Measurements from ENCODE around the gene ABHD11.
"Not testable (repeated sequence)": the region's sequence is repeated elsewhere in the genome, so short reads cannot be mapped to it uniquely, and the experiment has no call there.

The ABHD11 gene

GRCh38 chr7:73718905-73719805, 19.4 kb downstream of the ABHD11 start, which contains the start of gene STX1A:
Gene STX1A, minus strand, starts transcription at chr7:73719669. Its CDS starts 38 bp downstream, at chr7:73719631.
- peak; percentile 31 to 50 for DNase-seq (ENCODE audit: low read depth in 2 of 2)

DNA sequence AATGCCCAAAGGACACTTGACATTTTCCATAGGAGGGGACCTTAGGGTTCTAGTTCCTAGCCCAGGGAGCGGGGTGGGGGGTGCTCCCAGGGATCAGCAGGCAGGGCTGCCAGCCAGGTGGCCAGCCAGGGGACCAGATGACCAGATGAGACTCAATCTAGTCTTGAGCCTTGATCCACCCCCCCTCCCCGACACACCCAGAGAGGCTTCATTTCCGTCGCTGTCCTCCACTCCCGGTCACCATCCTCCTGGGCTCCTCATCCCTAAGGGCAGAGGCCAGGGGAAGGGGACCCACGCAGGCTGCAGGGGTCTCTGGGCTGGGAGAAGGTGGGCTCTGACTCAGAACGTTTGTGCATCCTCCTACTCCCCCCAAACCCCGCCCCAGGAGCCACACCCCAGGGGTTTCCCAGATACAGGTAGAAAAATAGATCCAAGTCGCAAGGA, 20.1 kb downstream of the ABHD11 start:
- DNase-seq (ENCODE audit: low read depth in 2 of 2), result no peak

GRCh38 chr7:73717991-73718405, 20.6 kb downstream of the ABHD11 start:
- DNase-seq (ENCODE audit: low read depth in 2 of 2), result peak; percentile 57 to 69

DNA sequence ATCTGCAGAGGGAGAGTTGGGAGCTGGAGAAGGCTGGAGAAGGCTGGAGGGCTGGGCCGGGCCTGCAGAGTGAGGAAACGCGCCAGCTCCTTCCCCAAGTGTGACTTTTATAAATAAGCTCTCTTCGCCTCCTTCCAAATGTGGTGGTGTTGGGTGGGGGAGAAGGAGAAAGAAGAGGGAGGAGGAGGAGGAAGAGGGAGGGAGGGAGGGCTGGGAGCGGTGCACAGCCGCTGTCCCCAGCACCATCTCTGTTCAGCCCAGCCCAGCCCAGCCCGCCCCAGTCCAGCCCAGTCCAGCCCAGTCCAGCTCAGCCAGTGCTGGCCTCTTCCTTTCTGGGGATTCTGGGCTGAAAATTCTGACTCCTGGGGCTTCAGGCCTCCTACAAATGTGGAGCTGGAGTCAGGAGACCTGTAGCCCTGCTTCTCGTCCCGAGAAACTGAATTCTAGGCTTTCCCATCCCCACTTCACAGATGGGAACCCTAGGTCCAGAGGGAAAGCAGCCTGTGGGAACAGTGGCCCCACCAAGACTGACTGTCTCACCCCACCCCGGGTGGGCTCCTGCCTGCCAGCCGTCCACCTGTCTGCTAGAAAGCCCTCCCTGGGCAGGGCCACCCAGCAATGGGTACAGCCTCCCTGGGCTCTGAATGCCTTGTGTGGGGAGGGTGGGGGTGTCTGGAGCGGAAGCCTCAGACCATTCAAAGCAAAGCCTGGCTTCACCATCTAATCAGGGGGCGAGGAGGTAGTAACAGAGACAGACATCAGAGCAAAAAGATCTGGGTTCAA, 21.4 kb downstream of the ABHD11 start:
- no peak for DNase-seq (ENCODE audit: low read depth in 2 of 2)

DNA sequence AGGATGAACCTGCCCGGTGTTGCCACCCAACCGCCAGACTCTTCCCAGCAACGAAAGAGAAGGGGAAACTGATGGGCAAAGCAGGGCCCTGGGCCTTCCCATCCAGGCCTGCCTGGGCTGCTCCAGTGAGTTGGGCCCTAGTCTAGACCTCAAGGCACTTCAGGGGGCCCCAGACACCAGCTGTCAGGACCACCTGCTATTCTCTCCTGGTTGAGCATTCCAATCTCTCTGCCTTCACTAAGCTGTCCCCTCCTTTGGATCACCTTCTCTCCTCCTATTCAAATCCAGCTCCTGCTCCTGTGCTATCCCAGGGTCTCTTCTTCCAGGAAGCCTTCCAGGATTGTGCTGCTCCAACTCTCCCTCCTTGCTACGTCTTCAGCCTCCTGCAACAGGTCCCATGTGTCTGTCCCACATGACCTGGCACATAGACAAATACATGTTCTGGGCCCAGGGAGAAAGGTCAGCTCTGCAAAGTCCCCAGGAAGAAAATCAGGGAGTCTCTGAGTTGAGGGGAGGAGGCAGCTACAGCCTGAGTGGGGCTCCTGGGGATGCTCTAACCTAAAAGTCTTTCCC, 22.2 kb downstream of the ABHD11 start:
- DNase-seq (ENCODE audit: low read depth in 2 of 2), result no peak

DNA sequence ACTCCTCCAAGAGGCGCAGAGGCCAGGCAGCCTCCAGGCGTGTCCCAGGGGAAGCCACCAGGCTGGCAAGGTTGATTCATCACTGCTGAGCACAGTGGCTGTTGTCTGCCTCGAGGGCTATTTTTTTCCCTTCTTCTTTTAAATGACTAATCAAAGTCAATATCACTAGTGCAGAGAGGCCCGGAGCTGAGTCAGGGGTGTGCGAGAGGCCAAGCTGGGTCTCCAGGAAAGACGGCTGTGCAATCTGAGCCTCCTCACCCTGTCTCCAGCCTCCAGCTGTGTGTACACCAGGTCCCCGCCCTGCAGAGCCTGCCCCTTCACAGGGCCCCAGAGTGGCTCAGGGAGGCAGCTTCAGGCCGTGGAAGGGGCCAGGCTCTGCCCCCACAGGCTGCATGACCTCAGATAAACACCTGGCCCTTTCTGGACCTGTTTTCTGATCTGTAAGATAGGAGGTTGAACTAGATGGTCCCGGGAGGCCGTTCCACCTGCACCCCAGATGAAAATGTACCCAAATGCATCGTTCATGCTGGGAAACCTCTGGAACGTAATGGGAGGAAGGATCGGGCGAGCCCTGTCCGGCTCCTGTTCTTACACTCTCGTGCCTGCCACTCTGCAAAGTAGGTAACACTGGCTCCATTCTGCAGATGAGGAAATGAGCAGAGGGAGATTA, 22.8 kb downstream of the ABHD11 start:
- DNase-seq (ENCODE audit: low read depth in 2 of 2), result no peak

GRCh38 chr7:73713319-73713718, 25.3 kb downstream of the ABHD11 start:
- not testable (repeated sequence) for DNase-seq (ENCODE audit: low read depth in 2 of 2)

GRCh38 chr7:73712773-73713172, 25.8 kb downstream of the ABHD11 start:
- no peak for DNase-seq (ENCODE audit: low read depth in 2 of 2)

GRCh38 chr7:73708961-73709549, 29.5 kb downstream of the ABHD11 start:
- no peak for DNase-seq (ENCODE audit: low read depth in 2 of 2)

DNA sequence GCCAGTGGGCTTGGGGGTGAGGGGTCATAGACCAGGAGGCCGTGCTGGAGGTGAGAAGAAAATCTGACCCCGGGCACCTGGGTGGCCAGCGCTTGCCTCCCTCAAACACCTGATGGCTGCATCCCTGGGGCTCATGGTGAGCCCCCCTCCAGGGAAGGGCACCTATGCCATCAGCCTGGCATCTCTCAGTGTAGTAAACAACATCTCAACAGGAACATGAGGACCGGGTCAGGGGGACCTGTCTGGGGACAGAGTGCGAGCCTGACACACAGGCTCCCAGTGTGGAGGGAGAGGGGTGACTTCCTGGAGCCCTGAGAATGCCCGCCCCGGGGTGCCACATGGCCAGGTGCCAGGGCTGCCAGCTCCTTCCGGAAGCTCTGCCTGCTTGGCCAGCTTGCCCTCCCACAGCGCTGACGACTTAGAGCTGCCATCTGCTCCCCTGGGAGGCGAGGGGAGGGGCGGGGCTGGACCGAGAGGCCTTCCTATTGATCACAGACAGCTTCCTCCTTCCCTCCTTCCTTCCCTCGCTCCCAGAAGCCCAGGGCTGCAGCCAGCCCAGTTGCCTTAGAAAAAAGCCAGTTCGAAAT, 31.5 kb downstream of the ABHD11 start:
- DNase-seq (ENCODE audit: low read depth in 2 of 2), result no peak

DNA sequence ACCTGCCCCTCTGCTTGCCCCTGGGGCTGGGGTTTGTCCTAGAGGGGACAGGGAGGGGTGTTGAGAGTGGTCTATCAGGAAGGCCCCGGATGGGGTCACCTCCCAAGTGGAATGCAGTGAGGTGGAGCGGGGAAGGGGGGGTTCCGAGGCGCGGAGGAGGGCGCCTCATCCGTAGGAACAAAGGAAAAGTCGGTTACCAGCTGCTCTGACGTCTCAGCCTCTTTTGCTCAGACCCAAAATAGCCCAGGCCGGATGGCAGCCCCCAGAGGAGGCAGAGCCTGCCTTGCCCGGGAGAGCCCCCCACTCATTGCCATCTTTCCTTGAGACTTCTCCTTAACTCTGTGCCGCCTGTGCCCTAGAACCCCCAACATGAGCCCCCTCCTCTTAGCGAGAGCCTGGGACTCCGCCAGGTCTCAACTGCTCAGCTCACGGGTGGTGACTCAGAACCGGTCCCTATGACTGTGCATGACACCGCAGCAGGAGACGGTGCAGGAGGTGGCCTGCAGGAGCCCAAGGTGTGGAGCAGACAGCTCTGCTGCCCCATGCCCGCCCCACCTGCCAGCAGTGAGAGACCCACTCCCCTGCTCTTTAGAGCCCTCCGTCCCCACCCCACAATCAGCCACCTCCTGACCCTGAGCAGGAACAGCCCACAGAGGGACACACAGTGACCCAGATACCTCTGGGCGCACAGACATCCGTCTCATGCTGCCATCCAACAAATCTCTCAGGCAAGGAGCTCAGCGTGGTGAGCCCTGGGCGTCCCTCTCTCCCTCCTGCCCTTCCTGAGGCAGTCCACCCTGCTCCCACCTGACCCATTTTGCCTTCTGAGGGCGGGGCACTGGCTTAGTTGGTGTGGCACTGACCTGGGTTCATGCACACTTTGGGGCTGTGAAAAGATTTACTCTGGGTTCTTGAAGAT, 32.2 kb downstream of the ABHD11 start:
- no peak for DNase-seq (ENCODE audit: low read depth in 2 of 2)

GRCh38 chr7:73705551-73705920, 33.1 kb downstream of the ABHD11 start:
- no peak for DNase-seq (ENCODE audit: low read depth in 2 of 2)

DNA sequence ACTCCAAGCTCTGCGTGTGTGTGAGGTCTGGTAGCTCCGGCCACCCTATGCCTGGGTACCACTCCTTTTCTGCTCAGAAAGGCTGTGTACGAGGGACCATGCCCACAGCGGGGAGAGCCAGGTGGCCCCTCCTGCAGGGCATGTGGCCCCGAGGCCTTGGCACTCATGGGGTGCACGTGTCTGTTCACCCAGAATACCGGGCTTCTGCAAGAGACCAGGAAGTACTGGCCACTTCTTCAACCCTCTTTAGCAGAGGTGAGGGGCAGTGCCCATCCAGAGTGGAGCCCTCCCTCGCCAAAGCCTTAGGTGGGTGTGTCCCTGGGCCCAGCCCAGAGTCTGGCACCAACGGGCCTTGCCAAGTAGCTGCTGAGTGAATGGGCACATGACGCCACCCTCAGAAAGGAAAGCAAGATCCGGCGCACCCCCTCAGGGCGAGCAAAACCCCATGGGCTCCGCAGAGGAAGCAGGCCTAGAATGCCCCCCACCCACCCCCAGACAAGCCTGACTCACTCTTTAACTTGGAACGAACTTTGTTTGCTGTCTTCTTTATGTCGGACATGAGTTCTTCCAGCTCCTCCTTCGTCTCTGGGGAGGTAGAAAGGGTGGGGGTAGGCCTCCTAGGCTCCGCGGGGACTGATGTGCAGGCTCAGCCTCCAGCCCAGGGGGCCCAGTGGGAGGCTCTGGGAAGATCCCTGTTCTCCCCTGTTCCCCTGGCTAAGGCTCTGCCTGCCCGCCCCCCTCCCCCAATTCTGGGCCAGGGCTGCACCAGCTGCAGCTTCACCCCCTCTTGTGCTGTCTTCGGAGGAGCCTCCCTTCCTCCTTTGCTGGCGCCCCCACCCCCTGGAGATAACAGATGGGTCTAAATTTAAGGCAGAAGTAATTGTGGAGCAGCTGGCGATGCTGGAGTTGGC, 33.7 kb downstream of the ABHD11 start:
- no peak for DNase-seq (ENCODE audit: low read depth in 2 of 2)

DNA sequence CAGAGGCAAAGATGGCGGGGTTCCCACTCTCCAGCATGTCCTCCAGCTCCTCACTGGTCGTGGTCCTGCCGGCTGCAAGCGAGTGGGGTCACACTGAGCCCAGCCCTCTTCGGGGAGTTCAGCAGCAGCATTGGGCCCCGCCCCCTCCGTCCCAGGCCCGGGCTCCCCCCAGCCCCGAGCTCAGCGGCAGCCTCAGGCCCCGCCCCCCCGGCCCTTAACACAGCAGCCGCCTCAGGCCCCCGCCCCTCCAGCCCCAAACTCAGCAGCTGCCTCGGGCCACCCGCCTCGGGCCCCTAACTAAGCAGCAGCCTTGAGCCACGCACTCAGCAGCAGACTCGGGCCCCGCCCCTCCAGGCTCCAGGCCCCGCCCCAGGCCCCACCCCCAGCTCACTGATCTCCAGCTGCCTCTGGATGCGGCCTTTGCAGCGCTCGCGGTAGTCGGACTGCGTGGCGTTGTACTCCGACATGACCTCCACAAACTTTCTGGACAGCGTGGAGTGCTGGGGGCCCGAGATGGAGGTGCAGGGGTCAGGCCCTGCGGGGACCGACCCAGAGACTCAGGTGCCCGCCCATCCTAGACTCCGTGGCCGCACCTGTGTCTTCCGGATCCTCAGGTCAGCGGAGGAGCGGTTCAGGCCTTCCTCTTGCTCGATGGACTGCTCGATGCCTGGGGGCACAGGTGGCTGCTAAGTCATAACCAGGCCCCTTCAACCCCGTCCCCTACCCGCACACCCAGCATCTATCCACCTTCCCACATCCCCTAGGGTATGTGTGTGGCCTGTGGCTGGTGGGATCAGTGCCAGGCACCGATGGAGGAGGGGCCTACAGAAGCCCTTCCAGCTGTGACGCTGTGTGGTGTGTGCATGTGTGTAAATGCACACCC, 34.6 kb downstream of the ABHD11 start:
- no peak for DNase-seq (ENCODE audit: low read depth in 2 of 2)

GRCh38 chr7:73703225-73703624, 35.4 kb downstream of the ABHD11 start:
- no peak for DNase-seq (ENCODE audit: low read depth in 2 of 2)

- no peak for DNase-seq (ENCODE audit: low read depth in 2 of 2)
Measured at GRCh38 chr7:73702665-73703064, 35.9 kb downstream of the ABHD11 start.

DNA sequence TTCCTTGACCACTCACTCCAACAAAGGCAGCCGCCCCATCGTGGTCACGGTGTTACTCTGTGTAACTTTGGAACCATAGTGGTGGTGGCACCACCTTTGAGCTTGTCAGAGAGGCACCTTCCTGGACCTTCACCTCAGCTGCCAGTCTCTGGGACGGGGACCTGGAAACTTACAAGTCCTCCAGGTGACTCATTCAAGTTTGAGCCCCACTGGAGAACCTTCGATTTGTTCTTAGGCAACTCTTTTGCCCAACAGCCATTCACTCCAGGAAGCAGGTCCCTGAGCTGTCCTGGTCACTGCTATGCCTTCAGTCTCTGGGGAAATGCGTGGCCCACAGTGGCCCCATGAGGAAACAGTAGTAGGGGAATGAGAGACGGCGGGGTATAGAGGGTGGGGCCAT, 36.4 kb downstream of the ABHD11 start:
- no peak for DNase-seq (ENCODE audit: low read depth in 2 of 2)
